PC-3 (cell line): ENCODE measurements around the gene RPL36A.

Source experiments
- EZH2 ChIP-seq: fragments of 300-600 bp; sonication (generic); IDR thresholded peaks from one replicate; pipeline ENCODE4 v1.6.1; 2017; ENCODE audit warnings: antibody characterized with exemption, mild to moderate bottlenecking, low read length; ENCODE audit not compliant: unreplicated experiment
- TF ChIP-seq, protein P1 (sequence below): fragments of 300-600 bp; sonication (generic); conservative IDR thresholded peaks from 2 replicates; pipeline ENCODE4 v1.5.1; 2017; ENCODE audit warnings: antibody characterized with exemption, low read depth, mild to moderate bottlenecking, low read length

DNA sequence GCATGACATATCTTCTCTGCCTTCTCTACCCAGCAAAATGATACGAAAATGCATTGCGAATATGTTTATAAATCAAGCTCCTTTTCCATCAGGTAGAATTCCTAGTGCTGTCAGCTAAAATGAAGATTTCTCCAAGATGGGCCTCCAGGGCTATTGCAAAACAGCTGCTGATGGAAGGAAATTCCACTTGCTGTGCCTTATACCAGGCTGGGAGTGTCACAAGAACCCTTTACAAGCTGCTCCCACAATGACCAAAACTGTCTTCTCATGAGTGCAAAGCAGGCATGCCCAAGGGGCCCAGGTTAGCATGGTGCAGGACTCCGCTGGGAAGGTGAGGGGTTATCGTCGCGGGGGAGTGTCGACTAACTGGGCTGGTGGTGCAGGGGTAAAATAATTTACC is 25.9 kb downstream of the RPL36A start:
- TF ChIP-seq EZH2 = no peak
- TF ChIP-seq, protein P1, sequence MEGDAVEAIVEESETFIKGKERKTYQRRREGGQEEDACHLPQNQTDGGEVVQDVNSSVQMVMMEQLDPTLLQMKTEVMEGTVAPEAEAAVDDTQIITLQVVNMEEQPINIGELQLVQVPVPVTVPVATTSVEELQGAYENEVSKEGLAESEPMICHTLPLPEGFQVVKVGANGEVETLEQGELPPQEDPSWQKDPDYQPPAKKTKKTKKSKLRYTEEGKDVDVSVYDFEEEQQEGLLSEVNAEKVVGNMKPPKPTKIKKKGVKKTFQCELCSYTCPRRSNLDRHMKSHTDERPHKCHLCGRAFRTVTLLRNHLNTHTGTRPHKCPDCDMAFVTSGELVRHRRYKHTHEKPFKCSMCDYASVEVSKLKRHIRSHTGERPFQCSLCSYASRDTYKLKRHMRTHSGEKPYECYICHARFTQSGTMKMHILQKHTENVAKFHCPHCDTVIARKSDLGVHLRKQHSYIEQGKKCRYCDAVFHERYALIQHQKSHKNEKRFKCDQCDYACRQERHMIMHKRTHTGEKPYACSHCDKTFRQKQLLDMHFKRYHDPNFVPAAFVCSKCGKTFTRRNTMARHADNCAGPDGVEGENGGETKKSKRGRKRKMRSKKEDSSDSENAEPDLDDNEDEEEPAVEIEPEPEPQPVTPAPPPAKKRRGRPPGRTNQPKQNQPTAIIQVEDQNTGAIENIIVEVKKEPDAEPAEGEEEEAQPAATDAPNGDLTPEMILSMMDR = no peak
